Measurements from ENCODE around the gene GRAMD1B. TPM values are rescaled to one million over a fixed set of nuclear protein-coding genes. Genes with fewer than 3 reads are reported as not detected.

Gene GRAMD1B
- total RNA-seq, 3 donors from 2014 or later (not counting 1 experiment from before 2014, with no cell fraction given) = 5.9 to 10.3 (median 8.8) TPM

GRCh38 chr11:123413636-123414035 is 16.4 kb upstream of the GRAMD1B start:
- Mint-ChIP-seq H3K9me3 (no peaks in the 10 kb centered on the region), H3K27me3 (ENCODE audit: low read depth in 2 of 2) (peaks cover 8 to 25% of the 10 kb centered on the region in 2 donors), H3K4me1 (no peaks in the 10 kb centered on the region), H3K27ac (no peak overlapping the region), H3K4me3 (no peak overlapping the region), H3K36me3 (no peaks in the 10 kb centered on the region)
- 81% methylated on average over 6 of the region's 6 CpGs for WGBS (ENCODE audit: insufficient coverage)
- Histone ChIP-seq H3K4me3 (ENCODE audit: low read length) (no peak overlapping the region), H3K27ac (ENCODE audit: low read length) (no peak overlapping the region), H3K36me3 (ENCODE audit: control insufficient read depth, insufficient read depth, low read length) (no peaks in the 10 kb centered on the region), H3K9me3 (ENCODE audit: control insufficient read depth, insufficient read depth, low read length) (no peaks in the 10 kb centered on the region), H3K27me3 (ENCODE audit: control insufficient read depth, insufficient read depth, low read length) (no peaks in the 10 kb centered on the region), H3K4me1 (ENCODE audit: control insufficient read depth, insufficient read depth, low read length) (no peaks in the 10 kb centered on the region)
- ATAC-seq (no peak), DNase-seq (no peak)
- TF ChIP-seq, protein P1, sequence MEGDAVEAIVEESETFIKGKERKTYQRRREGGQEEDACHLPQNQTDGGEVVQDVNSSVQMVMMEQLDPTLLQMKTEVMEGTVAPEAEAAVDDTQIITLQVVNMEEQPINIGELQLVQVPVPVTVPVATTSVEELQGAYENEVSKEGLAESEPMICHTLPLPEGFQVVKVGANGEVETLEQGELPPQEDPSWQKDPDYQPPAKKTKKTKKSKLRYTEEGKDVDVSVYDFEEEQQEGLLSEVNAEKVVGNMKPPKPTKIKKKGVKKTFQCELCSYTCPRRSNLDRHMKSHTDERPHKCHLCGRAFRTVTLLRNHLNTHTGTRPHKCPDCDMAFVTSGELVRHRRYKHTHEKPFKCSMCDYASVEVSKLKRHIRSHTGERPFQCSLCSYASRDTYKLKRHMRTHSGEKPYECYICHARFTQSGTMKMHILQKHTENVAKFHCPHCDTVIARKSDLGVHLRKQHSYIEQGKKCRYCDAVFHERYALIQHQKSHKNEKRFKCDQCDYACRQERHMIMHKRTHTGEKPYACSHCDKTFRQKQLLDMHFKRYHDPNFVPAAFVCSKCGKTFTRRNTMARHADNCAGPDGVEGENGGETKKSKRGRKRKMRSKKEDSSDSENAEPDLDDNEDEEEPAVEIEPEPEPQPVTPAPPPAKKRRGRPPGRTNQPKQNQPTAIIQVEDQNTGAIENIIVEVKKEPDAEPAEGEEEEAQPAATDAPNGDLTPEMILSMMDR (IDR thresholded peaks at IDR 0.05) = no peak
- intact Hi-C loops (cut with micrococcal nuclease) = no loop called here

DNA sequence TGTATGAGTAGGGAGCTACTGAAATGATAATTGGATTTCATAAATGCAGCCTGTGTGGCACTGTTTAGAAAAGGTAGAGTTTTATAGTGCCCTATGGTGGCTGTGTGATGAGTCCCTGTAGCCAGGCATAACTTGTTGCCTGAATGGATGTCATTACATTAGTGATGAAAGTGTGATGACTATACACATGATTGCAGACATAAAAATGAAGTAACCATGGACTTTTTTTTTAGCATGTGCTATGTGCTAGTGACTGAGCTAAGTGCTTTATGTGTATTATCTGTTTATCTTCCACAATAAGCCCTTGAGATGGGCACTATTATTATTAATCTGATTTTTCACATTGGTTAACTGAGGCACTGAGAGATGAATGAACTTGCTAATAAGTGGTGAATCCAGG is 13.5 kb upstream of the GRAMD1B start:
- Histone ChIP-seq H3K36me3 (ENCODE audit: control insufficient read depth, insufficient read depth, low read length) (no peaks in the 10 kb centered on the region), H3K4me1 (ENCODE audit: control insufficient read depth, insufficient read depth, low read length) (no peaks in the 10 kb centered on the region), H3K27ac (ENCODE audit: low read length) (no peak overlapping the region), H3K4me3 (ENCODE audit: low read length) (no peak overlapping the region), H3K9me3 (ENCODE audit: control insufficient read depth, insufficient read depth, low read length) (no peaks in the 10 kb centered on the region), H3K27me3 (ENCODE audit: control insufficient read depth, insufficient read depth, low read length) (no peaks in the 10 kb centered on the region)
- no peak for ATAC-seq
- TF ChIP-seq, protein P1 (IDR thresholded peaks at IDR 0.05) = no peak
- no peak overlapping the region for H3K4me3 Mint-ChIP-seq
- no peaks in the 10 kb centered on the region for H3K36me3 Mint-ChIP-seq
- H3K27ac Mint-ChIP-seq = no peak overlapping the region
- no peaks in the 10 kb centered on the region for H3K4me1 Mint-ChIP-seq
- peaks cover 6 to 8% of the 10 kb centered on the region in 2 donors for H3K27me3 Mint-ChIP-seq (ENCODE audit: low read depth in 2 of 2)
- DNase-seq = no peak
- H3K9me3 Mint-ChIP-seq = no peaks in the 10 kb centered on the region
- intact Hi-C loops (cut with micrococcal nuclease) = no loop called here

DNA sequence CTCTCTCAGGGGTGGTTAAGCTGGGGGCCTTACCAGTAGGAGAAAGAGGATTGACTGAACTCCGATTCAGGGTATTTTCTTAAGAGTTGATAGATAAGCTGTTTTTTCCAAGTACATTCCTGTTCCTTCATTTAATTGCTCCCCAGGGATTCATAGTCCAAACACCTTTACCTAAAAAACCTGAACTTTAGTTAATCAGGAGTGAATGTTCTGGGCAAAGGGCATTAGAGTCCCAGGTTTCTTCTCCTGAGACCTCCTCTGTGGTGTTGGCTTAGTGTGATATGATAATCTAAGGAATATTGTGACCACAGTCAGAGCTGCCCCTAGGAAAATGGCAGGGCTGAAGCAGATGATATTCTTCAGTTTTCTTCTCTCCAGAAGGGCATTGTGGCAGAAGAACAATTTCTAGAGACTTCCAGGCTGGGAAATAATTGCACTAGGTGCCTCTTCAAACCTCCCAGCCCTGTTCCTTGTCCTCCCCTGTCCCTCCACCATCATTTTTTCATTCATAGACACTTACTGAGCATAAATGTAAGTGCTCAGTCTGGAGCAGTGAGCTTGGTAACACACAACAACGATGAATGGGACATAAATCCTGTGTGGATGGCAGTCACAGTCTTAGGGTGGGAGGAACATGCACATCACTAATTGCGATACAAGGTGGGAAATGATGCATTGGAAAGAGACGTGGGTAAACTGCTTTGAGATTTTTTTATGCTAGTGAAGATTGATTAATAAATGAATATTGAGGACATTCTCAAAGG is 11.5 kb upstream of the GRAMD1B start:
- no peaks in the 10 kb centered on the region for H3K4me1 ChIP-seq (ENCODE audit: control insufficient read depth, insufficient read depth, low read length)
- no peaks in the 10 kb centered on the region for H3K9me3 Mint-ChIP-seq
- peaks cover 9 to 14% of the 10 kb centered on the region in 2 donors for H3K27me3 Mint-ChIP-seq (ENCODE audit: low read depth in 2 of 2)
- WGBS (ENCODE audit: insufficient coverage) = 86% methylated on average over 3 of the region's 4 CpGs
- H3K27ac Mint-ChIP-seq = no peak overlapping the region
- H3K36me3 Mint-ChIP-seq = no peaks in the 10 kb centered on the region
- H3K9me3 ChIP-seq (ENCODE audit: control insufficient read depth, insufficient read depth, low read length) = no peaks in the 10 kb centered on the region
- H3K4me1 Mint-ChIP-seq = no peaks in the 10 kb centered on the region
- H3K27ac ChIP-seq (ENCODE audit: low read length) = no peak overlapping the region
- intact Hi-C loops (cut with micrococcal nuclease) = no loop called here
- no peak overlapping the region for H3K4me3 ChIP-seq (ENCODE audit: low read length)
- ATAC-seq (no peak), DNase-seq (no peak)
- H3K27me3 ChIP-seq (ENCODE audit: control insufficient read depth, insufficient read depth, low read length) = no peaks in the 10 kb centered on the region
- TF ChIP-seq, protein P1 (IDR thresholded peaks at IDR 0.05) = no peak
- H3K36me3 ChIP-seq (ENCODE audit: control insufficient read depth, insufficient read depth, low read length) = no peaks in the 10 kb centered on the region
- no peak overlapping the region for H3K4me3 Mint-ChIP-seq
